NCI-H510A treated with DMSO at 0.1 percent for 48 hours (cell line): ENCODE results near the gene DDX39B.
A peak's percentile ranks its signal among the peaks of the same experiment; 100 is the strongest.
"Not testable (repeated sequence)": the region's sequence is repeated elsewhere in the genome, so short reads cannot be mapped to it uniquely, and the experiment has no call there.

Experiments used
- DNase-seq: peaks from one replicate; lab custom pipeline; 2025; lab: John Stamatoyannopoulos, UW

Gene DDX39B

DNA sequence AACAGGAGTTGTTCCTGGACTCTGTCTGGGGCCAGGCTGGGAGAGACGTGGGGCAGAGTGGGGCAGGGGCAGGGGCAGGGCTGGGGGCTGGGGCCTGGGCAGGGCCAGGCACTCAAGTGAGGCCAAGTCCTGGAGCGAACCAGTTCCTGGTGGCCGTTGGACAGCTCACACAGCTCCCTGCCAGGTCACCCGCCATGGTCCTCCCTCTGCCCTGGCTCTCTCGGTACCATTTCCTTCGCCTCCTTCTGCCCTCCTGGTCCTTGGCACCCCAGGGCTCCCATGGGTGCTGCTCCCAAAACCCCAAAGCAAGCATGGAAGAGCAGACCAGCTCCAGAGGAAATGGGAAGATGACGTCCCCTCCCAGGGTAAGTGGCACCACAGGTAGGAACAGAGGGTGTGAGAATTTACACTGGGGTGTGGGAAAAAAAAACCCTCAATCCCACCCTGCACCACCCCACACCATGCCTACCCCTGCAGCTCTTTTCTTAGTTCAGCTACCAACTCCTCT, 12.9 kb downstream of the DDX39B start, which contains the start of gene MCCD1:
Gene MCCD1 (plus strand): TSS at position 142 of the 508 bp plus-strand sequence. CDS start 53 bp downstream, at position 195.
- DNase-seq, result no peak

DNA sequence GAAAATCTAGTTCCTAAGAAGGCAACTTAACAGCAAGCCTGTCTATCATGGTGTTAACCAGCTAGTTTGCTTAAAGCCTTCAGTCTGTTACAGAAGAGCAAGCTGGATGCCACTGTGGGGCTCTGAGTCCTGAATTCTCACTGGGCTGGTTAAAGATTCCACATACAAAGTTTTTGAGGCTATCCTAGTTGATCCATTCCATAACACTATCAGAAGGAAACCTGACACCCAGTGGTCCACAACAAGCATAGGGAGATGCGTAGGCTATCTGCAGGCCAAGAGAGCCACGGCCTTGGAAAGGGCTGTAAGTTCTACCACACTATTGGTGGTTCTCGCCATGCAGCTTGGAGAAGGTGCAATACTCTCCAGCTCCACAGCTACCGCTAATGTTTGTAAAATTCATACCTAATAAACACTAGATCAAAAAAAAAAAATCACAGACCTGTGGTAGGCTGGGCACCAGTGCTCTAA, 13.5 kb downstream of the DDX39B start:
- no peak for DNase-seq

DNA sequence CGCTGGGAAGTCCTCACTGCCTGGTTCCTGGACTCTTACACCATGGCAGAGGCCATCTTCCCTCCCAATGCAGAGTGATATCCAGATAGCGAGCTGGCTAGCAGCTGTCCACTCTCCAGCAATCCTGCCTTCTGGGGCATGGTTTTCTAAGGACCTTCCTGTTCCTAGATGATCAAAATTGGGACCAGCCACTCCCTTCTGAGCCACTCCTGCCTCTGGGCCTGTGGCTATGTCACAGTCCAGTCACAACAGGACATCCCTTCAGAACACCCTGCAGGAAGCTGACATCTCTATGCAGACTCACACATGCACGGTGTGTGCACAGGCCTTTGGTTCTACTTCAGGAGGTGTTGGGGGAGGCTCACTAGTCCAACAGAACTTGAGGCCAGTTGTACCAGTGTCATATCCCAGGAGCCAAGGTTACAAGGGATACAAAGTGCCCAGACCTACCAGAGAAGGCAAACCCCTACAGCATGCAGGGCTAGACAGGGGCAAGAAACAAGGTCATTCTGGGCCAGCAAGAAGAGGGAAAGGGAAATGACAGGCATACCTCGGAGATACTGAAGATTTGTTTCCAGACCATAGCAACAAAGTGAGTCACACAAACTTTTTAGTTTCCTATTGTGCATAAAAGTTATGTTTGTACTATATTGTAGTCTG, 15.7 kb downstream of the DDX39B start:
- DNase-seq, result no peak

DNA sequence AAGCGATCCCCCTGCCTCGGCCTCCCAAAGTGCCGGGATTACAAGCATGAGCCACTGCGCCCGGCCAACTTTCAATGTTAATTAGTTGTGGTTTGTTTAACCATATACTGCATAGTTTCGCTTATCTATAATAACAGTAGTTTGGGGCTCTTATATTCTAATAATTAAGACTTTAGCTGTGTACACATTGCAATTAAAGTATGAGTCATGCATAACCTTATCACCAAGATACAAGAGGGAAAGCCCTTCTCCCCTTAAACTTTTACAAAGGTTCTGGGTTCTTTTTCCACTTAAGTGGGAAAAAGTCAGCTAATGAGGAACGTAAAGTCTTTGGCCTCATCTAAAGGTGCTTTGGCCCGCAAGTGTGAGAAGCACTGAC, 16.3 kb downstream of the DDX39B start:
- DNase-seq, result no peak

DNA sequence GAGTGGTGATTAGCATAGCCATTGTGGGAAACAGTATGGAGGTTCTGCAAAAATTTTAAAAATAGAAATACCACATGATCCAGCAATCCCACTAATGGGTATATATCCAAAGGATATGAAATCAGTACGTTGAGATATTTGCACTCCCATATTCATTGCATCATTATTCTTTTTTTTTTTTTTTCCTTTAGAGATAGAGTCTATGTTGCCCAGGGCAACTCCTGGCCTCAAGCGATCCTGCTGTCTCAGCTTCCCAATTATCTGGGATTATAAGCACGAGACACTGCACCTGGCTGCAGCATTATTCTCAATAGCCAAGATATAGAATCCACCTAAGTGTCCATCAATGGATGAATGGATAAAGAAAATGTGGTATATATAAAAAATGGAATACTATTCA, 20.0 kb downstream of the DDX39B start:
- no peak for DNase-seq

DNA sequence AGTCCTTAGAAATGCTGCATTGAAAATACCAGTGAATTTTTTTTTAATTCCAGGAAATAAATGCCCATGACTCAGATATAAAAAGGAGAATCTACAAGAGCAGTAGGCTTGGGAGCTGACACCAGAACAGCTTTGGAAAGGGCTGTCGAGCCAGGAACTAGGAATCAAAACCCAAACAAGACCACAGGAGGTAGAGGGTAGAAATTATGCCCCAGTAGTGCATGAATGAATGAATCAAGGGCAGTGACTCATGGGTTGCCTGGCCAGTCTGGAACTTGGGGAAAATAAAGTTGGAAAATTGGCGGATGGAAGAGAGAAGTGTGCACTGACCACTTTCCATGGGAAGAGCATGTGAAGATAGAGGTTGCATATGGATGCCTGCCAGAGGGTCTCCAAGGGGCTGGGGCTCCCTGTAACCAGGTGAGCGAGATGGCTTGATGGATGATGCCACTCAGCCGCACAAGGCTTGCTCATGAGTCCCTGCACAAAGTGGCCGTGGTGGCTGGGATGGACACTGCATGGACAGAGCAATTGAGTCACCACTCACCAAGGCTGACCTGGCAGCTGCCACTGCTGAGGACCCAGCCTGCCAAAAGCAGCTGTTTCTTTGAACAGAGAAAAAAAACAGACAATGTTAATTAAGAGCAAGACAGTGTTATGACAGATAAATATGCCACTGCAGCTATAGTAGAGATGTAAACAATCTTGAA, 28.2 kb downstream of the DDX39B start:
- DNase-seq, result no peak

DNA sequence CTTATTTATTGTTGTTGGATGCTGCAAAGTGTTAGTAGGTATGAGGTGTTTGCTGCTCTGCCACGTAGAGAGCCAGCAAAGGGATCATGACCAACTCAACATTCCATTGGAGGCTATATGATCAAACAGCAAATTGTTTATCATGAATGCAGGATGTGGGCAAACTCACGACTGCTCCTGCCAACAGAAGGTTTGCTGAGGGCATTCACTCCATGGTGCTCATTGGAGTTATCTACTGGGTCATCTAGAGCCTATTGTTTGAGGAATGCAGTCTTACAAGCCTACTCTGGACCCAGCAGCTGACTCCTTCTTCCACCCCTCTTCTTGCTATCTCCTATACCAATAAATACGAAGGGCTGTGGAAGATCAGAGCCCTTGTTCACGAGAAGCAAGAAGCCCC, 31.8 kb downstream of the DDX39B start:
- no peak for DNase-seq

DNA sequence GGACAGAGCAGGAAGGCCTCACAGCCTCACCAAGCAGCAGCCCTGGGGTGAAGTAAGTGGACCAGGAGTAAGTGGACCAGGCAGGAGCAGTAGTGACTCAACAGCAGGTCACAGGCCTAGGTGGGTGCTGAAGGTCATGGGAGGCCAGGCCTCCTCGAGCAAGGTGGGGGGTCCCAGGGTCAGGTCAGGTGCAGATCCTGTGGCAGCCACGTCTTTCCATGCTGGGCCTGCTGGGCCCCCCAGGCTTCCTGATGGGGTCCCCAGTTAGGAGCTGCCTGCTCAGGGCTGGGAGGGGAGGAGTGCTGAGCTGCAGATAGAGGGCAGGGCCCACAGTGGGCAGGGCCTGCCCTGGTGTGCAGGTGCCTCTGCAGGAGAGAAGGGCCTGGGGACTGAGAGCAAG, 32.8 kb downstream of the DDX39B start:
- not testable (repeated sequence) for DNase-seq

DNA sequence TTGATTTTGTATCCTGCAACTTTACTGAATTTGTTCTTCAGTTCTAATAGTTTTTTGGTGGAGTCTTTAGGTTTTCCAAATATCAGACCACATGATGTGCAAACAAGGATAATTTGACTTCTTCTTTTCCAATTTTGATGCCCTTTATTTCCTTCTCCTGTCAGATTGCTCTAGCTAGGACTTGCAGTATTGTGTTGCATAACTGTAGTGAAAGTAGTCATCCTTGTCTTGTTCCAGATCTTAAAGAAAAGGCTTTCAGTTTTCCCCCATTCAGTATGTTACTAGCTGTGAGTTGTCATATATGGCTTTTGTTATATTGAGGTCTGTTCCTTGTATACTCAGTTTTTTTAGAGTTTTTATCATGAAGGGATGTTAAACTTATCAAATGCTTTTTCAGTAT, 39.2 kb downstream of the DDX39B start:
- no peak for DNase-seq

DNA sequence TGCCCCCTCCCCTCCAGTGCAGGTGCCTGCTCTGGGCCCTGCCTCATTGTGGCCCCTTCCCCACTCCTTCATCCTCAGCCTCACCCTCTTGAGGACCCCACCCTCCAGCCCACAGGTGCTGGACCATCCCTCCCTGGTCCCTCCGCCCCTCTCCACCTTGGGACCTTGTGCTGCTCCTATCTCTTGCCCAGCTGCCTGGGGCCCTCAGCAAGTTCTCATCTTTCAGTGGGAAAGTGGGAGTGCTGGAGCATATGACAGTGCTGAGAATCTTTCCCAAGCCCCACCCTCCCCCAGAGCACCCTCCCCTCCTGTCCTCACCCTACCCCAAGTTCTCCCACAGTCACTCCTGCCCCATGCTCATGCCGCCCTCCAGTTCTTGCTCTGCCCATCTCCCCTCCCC, 42.2 kb downstream of the DDX39B start:
- DNase-seq, result not testable (repeated sequence)

DNA sequence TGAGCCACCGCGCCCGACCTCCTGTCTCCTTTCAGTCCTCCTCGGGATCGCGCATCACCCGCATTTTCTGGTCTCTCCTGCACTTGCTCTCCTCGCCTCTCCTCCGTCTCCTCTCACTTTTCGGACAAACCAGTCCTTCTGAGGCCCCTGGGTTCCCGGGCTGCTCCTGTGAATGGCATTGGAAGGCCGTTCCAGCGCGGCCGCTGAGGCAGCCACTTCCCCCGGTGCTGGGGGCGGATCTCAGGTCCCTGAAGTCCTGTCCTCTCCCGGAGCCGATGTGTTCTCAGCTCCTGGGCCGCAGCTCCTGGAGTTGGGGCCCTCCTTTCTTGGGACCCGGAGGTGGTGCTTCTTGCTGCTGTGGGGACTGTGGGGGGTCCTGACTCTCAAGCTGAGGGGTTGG, 43.1 kb downstream of the DDX39B start:
- DNase-seq, result no peak

DNA sequence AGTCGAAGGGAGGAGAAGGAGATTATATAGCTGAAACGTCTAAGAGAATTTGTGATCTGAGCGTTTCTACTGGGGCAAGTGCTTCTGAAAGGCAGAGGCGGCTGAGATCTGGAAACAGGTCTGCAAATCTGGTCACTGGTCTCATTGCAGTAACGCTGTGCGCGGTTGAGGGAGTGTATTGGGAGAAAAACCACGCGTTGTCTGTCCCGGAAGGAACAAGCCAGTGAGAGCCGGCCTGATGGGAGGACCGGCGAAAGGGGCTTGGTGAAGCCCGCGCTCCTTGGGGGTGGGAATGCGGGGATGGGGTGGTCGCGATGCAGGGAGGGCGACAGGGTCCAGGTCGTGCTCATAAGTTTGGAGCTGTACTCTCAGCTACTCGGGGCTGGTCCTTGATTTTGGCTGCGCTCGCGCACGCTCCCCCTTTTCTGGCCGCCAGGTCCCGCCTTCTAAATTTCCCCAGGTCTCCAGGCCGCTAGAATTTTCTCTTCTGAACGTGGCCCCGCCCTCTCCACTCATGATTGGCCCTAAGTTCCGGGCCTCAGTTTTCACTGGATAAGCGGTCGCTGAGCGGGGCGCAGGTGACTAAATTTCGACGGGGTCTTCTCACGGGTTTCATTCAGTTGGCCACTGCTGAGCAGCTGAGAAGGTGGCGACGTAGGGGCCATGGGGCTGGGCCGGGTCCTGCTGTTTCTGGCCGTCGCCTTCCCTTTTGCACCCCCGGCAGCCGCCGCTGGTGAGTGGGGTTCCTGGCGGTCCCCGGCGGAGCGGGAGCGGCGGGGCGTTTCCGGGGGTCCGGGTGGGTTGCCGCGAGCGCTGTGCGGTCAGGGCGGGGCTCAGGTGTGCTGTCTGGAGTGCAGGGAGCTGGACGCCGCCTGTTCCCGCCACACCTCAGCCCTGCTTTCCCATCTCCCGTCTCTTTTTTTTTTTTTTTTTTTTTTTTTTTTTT, 44.0 kb downstream of the DDX39B start, which contains the start of gene MICB:
Gene MICB (plus strand): TSS at position 615 of the 946 bp plus-strand sequence. CDS start 49 bp downstream, at position 664.
- DNase-seq, result peak; percentile 34

DNA sequence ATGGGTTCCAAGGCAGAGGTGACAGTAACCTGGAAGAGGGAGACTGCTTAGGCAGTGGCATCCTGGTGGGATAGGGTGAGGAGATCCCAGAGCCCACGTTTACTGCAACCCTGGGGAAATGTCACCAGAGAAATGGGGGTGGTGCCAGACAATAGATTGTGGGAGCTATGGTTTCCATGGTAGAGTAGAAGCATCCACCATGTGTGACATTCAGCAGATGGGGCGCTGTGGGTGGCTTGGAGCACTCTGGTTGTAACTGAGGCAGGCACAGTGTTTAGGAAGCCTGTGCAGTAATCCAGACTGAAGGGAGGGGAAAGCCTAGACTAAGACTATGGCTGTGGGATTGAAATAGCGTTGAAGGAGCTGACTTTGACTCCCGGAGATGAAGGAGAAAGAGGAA, 45.0 kb downstream of the DDX39B start:
- not testable (repeated sequence) for DNase-seq

DNA sequence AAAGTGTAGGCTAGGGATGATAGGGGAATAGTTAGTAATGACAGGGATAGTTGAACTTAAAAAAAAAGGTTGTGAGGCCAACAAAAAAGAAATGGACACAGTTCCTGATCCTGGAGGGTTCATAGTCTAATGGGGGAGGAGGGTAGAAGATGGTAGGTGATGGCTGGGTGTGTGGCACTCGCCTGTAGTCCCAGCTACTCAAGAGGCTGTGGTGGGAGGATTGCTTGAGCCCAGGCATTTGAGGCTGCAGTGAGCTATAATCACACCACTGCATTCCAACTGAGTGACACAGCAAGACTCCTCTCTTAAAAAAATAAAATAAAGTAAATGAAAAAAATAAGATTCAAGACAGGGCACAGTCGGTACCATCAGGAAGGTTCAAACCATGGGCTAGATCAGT, 46.2 kb downstream of the DDX39B start:
- DNase-seq, result no peak

DNA sequence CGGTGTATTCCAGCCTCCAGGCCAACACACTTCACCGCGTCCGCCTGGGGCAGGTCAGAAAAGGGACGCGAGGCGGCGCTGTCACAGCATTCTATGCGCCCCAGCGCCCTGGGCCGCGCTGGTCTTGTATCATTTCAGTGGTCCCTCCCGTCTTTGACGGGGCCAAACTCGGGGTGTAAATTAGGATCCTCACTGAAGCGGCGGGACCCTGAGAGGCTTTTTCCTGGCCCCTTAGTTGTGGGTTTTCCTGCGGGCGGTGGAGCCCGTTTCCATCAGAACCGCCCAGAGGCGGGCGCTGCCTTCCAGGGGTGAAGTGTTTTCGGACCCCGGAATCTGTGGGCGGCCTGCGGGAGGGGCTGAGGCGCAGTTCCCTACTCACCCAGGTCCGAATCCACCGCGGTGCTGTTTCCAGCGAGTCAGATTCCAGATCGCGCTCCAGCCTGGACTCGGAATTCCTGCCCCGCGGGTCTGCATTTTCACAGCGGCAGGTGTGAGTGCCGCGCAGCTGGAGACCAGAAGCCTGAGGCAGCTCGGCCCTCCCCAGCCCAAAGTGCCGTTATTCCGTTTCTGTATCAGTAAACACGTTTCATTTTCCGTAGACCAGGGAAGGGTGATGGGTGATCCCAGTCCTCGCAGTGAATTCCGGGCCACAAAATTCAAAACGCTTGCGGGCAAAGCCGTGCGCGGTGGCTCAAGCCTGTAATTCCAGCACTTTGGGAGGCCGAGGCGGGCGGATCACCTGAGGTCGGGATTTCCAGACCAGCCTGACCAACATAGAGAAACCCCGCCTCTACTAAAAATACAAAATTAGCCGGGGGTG, 47.7 kb downstream of the DDX39B start:
- peak; percentile 74 for DNase-seq

DNA sequence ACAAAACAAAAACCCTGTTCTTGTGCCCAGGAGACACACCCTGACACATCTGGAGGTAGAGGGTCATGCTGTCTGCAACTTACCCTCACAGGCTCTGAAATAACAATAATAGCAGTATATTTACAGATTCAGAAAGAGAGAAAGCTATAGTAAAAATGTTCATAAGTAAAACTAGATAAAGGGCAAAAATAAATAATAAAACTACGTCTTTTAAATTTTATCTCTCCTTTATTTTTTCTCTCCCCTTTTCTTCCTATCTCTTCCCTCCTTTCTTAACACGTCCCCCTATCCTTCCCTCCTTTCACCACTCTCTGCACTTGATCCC, 48.3 kb downstream of the DDX39B start:
- DNase-seq, result not testable (repeated sequence)

DNA sequence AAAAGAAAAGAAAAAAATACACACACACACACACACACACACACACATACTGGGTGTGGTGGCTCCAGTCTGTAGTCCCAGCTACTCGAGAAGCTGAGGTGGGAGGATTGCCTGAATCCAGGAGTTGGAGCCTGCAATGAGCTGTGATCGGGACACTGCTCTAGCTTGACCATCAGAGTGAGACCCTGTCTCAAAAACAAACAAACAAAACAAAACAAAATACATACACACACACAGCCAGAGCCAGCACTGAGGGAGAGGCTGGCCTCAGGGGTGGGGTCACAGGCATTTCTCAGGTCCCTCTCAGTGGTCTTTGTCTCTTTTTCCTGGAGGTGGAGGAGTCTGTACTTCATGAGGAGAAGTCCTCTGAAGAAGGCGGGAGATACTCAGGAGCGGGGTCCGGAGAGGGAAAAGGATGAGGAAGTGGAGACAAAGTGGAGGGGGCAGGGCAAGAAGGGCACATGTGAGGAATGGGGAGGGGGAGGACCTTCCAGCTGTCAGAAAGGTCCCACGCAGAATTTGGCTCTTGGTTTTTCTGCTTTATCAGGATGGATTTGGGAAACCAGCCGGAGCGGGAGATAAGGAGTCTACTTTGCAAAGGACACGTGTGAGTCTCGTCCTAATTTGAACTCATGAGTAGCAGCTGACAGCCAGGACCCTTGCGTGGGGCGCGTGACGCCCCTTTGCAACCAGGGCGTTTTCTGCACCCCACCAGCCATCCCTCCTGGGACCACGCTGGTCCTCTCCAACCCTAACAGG, 51.5 kb downstream of the DDX39B start:
- DNase-seq, result no peak

DNA sequence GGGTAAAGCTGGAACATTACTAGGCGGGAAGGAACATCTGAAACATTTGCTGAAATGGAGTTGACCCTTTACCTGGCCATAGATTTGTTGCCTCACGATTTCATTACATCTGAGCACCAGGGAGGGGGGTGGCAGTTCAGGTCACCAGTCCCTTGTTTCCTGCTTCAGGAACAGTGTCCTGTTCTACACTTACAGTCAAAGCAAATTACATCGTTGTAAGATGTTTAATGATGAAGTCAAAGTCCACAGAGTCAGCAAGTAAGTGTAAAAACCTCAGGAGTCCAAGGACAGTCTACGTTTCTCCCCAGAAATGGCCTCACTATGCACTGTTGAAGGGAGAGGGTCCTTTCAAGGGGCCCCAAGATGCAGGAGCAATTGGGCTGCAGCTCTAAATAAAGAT, 52.7 kb downstream of the DDX39B start:
- DNase-seq, result no peak

DNA sequence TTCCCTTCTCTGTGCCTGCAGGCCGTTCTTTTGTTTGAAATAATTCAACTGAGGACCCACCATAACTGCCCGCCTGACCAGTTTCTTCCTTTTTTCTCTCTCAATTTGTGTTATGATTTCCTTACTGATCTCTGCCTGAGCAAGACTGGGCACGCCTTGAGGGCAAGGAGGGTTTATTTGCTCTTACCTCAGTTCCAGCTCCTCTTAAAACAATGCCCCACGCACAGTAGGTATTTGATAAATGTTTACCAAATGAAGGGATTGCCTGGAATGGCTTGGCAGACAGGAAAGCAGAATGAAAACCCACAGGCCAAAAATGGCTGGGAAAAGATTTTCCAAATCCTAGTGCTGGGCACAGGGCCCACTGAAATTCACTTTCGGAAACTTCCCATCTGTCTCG, 54.1 kb downstream of the DDX39B start:
- DNase-seq, result not testable (repeated sequence)

DNA sequence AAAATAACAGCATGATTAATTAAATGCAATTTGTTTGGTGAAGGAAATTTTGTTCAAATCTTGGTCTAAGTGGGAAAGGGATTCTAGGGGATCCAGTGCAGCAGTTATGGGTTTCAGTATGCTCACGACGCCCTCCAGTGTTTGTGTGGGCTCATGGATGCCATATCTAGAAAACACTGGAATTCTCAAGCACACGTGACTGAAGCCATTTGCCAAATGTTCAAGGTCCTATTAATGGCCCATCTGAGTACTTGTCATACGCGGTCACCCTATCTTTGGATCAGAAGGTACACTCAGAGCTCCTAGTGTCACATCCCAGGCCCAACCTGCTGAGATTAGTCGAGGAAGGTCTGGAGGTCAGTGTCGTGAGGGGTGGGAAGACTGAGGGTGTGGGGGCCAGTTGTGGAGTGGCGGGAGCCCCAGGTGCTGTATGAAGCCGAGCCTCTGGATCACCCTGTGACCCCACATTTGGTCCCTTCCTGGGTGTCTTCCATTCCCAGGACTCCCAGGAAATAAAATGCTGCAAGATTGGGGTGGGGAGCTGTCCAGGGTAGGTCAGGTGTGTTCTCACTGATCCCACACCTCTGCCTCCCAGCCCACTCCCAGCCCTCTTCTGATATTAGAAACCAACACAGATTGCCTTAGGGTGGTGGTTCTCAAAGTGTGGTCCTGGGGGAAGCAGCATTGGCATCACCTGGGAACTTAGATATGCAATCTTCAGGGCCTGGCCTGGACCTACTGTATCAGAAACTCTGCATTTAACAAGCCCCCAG, 55.6 kb downstream of the DDX39B start:
- DNase-seq, result not testable (repeated sequence)
